SJCRH30 (cell line): ENCODE results near the gene GALM. TPM values are rescaled to one million over a fixed set of nuclear protein-coding genes. Genes with fewer than 3 reads are reported as not detected.
A peak's percentile ranks its signal among the peaks of the same experiment; 100 is the strongest.

Experiments used
- DNase-seq, 2 experiments: peaks; one replicate each; pipeline ENCODE4 v3.0.0-alpha.2; 2015 to 2020
- H3K27ac ChIP-seq: fragments of 250-450 bp; sonication (Bioruptor Pico); 2 replicates; pipeline ENCODE4 v1.5.1; 2020; ENCODE audit warnings: mild to moderate bottlenecking, moderate library complexity
- H3K27me3 ChIP-seq: fragments of 250-450 bp; sonication (Bioruptor Pico); 2 replicates; pipeline ENCODE4 v1.5.1; 2020; ENCODE audit warnings: mild to moderate bottlenecking, moderate library complexity
- H3K36me3 ChIP-seq: fragments of 250-450 bp; sonication (Bioruptor Pico); 2 replicates; pipeline ENCODE4 v1.5.1; 2020; ENCODE audit warnings: mild to moderate bottlenecking, moderate library complexity
- H3K4me1 ChIP-seq: fragments of 250-450 bp; sonication (Bioruptor Pico); 2 replicates; pipeline ENCODE4 v1.5.1; 2020; ENCODE audit warnings: mild to moderate bottlenecking, moderate library complexity
- H3K4me3 ChIP-seq: fragments of 250-450 bp; sonication (Bioruptor Pico); 2 replicates; pipeline ENCODE4 v1.5.1; 2020; ENCODE audit warnings: mild to moderate bottlenecking, moderate library complexity
- H3K9me3 ChIP-seq: fragments of 250-450 bp; sonication (Bioruptor Pico); replicated peaks from 2 replicates; pipeline ENCODE4 v1.5.1; 2020; ENCODE audit warnings: mild to moderate bottlenecking, moderate library complexity
- total RNA-seq: library from RNA; depleted of rRNA; stranded (reverse); fragments of >200 nt; shearing (Covaris generic); gene quantifications from 2 replicates; pipeline ENCODE4 v1.2.3, GENCODE V29; 2014; rRNA removed

The GALM gene
- 19.6 and 22.0 TPM in 2 replicates for total RNA-seq

- DNase-seq: peak; percentile 96 to 99
- Histone ChIP-seq H3K36me3 (no peaks in the 10 kb centered on the region), H3K27me3 (no peaks in the 10 kb centered on the region), H3K4me3 (peak within 1 kb of the TSS; percentile 63), H3K27ac (no peak within 1 kb of the TSS; the same call in 1 of the 2 replicates), H3K4me1 (no peaks in the 10 kb centered on the region), H3K9me3 (no peaks in the 10 kb centered on the region)
These were observed at the start of gene GALM for GRCh38 chr2:38665854-38666555. GALM (plus strand) TSS chr2:38666114; CDS start chr2:38666162, 48 bp downstream.

DNA sequence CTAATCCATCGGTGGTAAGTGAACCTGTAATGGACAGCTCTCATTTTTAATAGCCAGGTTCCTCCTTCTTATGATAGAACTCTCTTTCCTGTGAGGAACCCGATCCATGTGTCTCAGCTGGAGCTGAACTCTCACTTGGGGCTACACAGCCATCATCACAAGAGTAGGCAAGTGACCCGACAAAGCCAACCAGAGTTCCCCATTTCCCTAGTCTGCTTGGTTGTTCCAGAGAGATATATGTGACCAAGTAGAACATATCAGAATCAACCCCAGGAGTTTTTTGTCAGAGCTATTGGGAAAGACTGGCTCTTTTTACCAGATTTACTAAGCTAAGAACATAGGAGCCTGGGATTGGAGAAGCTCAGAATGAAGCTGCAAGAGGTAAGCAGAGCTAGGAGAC, 48.6 kb upstream of the GALM start:
- no peak for DNase-seq
- H3K9me3 ChIP-seq: peaks cover 3% of the 10 kb centered on the region; the same call in 1 of the 2 replicates
- peaks cover 7% of the 10 kb centered on the region; the same call in 1 of the 2 replicates for H3K4me1 ChIP-seq
- no peak overlapping the region for H3K4me3 ChIP-seq
- no peaks in the 10 kb centered on the region for H3K36me3 ChIP-seq
- H3K27me3 ChIP-seq: no peaks in the 10 kb centered on the region
- no peak overlapping the region for H3K27ac ChIP-seq

GRCh38 chr2:38619458-38620164, 46.3 kb upstream of the GALM start:
- no peak for DNase-seq
- Histone ChIP-seq H3K4me3 (no peak overlapping the region), H3K27me3 (no peaks in the 10 kb centered on the region), H3K27ac (no peak overlapping the region), H3K36me3 (no peaks in the 10 kb centered on the region), H3K9me3 (peaks cover 3% of the 10 kb centered on the region; the same call in 1 of the 2 replicates), H3K4me1 (0 out of 2 replicates have a peak, but pooled peaks cover 4% of the 10 kb centered on the region)

GRCh38 chr2:38620282-38620977, 45.5 kb upstream of the GALM start:
- Histone ChIP-seq H3K36me3 (no peaks in the 10 kb centered on the region), H3K9me3 (peaks cover 3% of the 10 kb centered on the region; the same call in 1 of the 2 replicates), H3K4me3 (no peak overlapping the region), H3K27ac (no peak overlapping the region), H3K4me1 (0 out of 2 replicates have a peak, but pooled peaks cover 4% of the 10 kb centered on the region), H3K27me3 (no peaks in the 10 kb centered on the region)
- DNase-seq: peak in 1 of 2 experiments; percentile 44

DNA sequence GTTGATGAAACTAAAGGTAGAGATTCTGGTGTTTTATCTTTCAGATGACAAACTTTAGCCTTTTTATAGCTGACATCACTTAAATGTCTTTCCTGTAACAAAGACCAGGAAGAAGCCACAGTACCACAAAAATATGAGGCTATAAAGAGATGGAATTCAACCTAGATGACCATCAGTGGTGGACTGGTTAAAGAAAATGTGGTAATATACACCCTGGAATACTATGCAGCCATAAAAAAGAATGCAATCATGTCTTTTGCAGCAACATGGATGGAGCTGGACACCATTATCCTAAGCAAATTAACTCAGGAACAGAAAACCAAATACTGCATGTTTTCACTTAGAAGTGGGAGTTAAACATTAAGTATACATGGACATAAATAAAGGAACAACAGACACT, 44.9 kb upstream of the GALM start:
- Histone ChIP-seq H3K27ac (no peak overlapping the region), H3K36me3 (no peaks in the 10 kb centered on the region), H3K4me1 (0 out of 2 replicates have a peak, but pooled peaks cover 4% of the 10 kb centered on the region), H3K27me3 (no peaks in the 10 kb centered on the region), H3K4me3 (no peak overlapping the region), H3K9me3 (peaks cover 3% of the 10 kb centered on the region; the same call in 1 of the 2 replicates)
- no peak for DNase-seq

DNA sequence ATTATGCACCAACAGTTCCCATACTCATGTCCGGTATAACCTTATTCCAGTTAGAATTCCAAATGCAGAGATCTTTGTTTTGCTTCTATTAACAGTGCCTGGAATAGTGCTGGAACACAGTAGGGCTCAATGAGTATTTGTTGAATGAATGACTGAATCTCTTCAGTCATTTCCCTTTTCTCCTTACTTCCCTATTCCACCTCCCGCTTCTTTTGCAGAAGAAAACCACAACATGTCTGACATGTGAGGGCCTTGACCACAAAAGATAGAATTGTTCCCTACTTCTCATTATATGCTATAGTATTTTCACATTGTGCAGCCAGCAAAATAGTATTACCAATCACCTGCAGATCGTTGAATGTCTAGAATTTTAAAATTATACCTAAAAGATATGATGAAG, 43.7 kb upstream of the GALM start:
- no peaks in the 10 kb centered on the region for H3K27me3 ChIP-seq
- peaks cover 4% of the 10 kb centered on the region; the same call in 1 of the 2 replicates for H3K4me1 ChIP-seq
- peaks cover 3% of the 10 kb centered on the region; the same call in 1 of the 2 replicates for H3K9me3 ChIP-seq
- H3K36me3 ChIP-seq: no peaks in the 10 kb centered on the region
- H3K27ac ChIP-seq: no peak overlapping the region
- no peak for DNase-seq
- no peak overlapping the region for H3K4me3 ChIP-seq

DNA sequence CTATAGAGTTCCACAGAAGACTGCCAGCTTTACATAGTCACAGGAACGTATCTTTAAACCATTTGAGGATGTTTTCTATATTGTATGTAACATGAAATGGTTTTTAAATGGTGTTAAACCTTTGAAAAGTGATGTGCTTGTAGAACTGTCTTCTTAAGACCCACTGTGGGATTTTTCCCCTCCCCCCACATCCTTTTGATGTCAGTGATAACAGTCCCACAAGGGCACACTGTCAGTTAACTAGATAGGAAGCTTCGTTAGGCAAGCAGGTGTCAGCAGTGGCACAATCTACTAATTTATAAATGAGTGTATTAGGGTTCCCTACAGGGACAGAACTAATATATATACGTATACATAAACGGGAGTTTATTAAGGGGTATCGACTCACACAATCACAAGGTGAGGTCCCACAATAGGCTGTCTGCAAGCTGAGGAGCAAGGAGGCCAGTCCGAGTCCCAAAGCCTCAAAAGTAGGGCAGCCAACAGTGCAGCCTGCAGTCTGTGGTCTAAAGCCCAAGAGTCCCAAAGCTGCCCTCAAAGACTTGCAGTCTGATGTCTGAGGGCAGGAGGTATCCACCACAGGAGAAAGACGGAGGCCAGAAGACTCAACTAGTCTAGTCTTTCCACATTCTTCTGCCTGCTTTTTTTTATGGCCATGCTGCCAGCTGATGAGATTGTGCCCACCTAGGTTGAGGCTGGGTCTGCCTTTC, 39.4 kb upstream of the GALM start:
- Histone ChIP-seq H3K4me3 (no peak overlapping the region), H3K9me3 (no peaks in the 10 kb centered on the region), H3K4me1 (no peaks in the 10 kb centered on the region; the same call in none of the 2 replicates), H3K27ac (no peak overlapping the region), H3K36me3 (no peaks in the 10 kb centered on the region), H3K27me3 (no peaks in the 10 kb centered on the region)
- DNase-seq: no peak

DNA sequence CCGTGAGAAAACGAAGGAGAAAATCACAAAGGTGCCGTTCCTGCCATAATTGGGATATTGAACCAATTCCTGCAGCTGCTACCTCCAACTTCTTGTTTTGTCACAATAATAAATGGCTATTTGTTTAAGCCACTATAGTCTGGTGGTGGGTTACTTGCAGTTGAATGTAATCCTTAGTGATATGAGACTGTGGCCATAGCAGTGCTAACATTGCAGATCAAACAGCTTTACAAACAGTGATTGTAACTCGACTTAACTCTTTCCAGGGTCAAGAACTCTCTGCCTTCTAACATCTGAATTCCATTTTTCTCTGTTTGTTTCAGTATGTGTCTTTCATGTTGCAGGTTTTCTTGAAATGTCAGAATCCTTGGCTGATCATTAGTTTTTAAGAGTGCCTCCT, 38.5 kb upstream of the GALM start:
- DNase-seq: no peak
- Histone ChIP-seq H3K4me3 (no peak overlapping the region), H3K27me3 (no peaks in the 10 kb centered on the region), H3K9me3 (no peaks in the 10 kb centered on the region), H3K4me1 (no peaks in the 10 kb centered on the region; the same call in none of the 2 replicates), H3K36me3 (no peaks in the 10 kb centered on the region), H3K27ac (no peak overlapping the region)

DNA sequence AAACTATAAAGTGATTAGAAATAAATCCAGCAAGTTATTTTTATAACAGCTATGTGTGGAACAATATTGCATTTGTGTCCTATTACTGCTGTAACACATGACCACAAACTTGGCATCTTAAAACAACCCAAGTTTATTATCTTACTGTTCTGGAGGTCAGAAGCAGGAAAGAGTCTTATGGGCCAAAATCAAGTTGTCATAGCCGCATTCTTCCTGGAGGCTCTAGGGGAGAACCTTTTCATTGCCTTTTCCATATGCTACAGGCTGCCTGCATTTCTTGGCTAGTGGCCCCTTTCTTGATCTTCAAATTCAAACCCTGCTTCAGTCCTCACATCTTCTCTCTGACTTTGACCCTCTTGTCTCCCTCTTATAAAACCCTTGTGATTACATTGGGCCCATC, 36.2 kb upstream of the GALM start:
- Histone ChIP-seq H3K9me3 (0 out of 2 replicates have a peak, but pooled peaks cover 3% of the 10 kb centered on the region), H3K36me3 (no peaks in the 10 kb centered on the region), H3K27me3 (no peaks in the 10 kb centered on the region), H3K4me3 (no peak overlapping the region), H3K4me1 (peaks cover 10% of the 10 kb centered on the region), H3K27ac (no peak overlapping the region)
- DNase-seq: no peak

- no peaks in the 10 kb centered on the region for H3K36me3 ChIP-seq
- H3K27ac ChIP-seq: no peak overlapping the region
- no peaks in the 10 kb centered on the region for H3K27me3 ChIP-seq
- DNase-seq: no peak
- 0 out of 2 replicates have a peak, but pooled peaks cover 3% of the 10 kb centered on the region for H3K9me3 ChIP-seq
- H3K4me1 ChIP-seq: peaks cover 15% of the 10 kb centered on the region
- H3K4me3 ChIP-seq: no peak overlapping the region
These were observed 33.9 kb upstream of the GALM start for GRCh38 chr2:38631976-38632375.

- Histone ChIP-seq H3K4me3 (no peak overlapping the region), H3K36me3 (no peaks in the 10 kb centered on the region), H3K4me1 (peaks cover 15% of the 10 kb centered on the region), H3K27me3 (no peaks in the 10 kb centered on the region), H3K9me3 (0 out of 2 replicates have a peak, but pooled peaks cover 3% of the 10 kb centered on the region), H3K27ac (no peak overlapping the region)
- no peak for DNase-seq
These were observed 32.9 kb upstream of the GALM start for GRCh38 chr2:38632980-38633379.

DNA sequence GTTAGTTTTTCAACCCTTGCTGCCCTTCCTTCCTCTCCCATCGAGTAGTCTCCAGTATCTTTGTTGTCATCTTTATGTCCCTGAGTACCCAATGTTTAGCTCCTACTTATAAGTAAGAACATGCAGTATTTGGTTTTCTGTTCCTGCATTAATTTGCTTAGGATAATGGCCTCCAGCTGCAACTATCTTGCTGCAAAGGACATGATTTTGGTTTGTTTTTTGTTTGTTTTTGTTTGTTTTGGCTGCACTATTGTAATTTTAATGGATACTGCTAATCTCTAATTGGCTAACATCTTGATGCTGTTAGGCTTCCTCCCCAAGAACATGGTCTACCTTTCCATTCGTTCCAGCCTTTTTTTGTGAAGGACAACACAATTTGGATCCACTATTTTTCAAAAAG, 32.0 kb upstream of the GALM start:
- DNase-seq: no peak
- Histone ChIP-seq H3K4me1 (peaks cover 15% of the 10 kb centered on the region), H3K9me3 (0 out of 2 replicates have a peak, but pooled peaks cover 3% of the 10 kb centered on the region), H3K36me3 (no peaks in the 10 kb centered on the region), H3K27ac (no peak overlapping the region), H3K4me3 (no peak overlapping the region), H3K27me3 (no peaks in the 10 kb centered on the region)

DNA sequence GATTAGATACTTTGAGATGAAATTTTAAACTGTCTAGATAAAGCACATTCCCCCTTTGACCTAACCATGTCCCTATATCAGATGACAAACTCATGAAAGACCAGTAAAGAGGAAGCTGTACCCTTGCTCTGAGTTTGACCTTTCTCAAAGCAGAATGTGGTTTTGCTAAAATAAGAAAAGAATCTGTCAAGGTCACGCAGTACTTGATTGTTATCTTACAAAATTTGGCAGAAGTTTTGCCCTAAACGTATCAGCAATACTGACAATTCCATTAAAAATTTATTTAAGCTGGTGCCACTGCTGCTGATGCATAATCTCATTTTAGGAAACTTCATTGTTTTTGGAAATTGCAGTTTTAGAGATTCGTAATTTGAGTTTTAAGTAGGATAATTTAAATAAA, 31.2 kb upstream of the GALM start:
- Histone ChIP-seq H3K27ac (no peak overlapping the region), H3K4me1 (peaks cover 15% of the 10 kb centered on the region), H3K4me3 (no peak overlapping the region), H3K27me3 (no peaks in the 10 kb centered on the region), H3K9me3 (0 out of 2 replicates have a peak, but pooled peaks cover 3% of the 10 kb centered on the region), H3K36me3 (no peaks in the 10 kb centered on the region)
- DNase-seq: peak in 1 of 2 experiments; percentile 59

DNA sequence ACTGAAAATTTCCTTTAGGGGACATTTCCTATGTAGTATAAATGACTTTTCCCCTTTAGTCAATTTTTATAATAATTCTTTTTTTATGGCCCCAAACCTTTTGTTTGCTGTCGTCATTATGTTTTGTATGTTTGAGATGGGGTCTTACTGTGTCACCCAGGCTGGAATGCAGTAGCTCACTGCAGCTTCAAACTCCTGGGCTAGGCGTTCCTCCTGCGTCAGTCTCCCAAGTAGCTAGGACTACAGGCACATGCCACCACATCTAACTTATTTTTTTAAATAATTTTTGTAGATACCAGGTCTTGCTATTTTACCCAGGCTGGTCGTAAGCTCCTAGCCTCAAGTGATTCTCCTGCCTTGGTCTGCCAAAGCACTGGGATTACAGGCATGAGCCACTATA, 30.8 kb upstream of the GALM start:
- Histone ChIP-seq H3K4me1 (peaks cover 15% of the 10 kb centered on the region), H3K27ac (no peak overlapping the region), H3K4me3 (no peak overlapping the region), H3K9me3 (0 out of 2 replicates have a peak, but pooled peaks cover 3% of the 10 kb centered on the region), H3K36me3 (no peaks in the 10 kb centered on the region), H3K27me3 (no peaks in the 10 kb centered on the region)
- no peak for DNase-seq
